Measurements from ENCODE around the gene CRAMP1. TPM values are rescaled to one million over a fixed set of nuclear protein-coding genes. Genes with fewer than 3 reads are reported as not detected.

The CRAMP1 gene
- total and polyA plus RNA-seq, 12 donors = 4.3 to 19.0 (median 9.9) TPM

DNA sequence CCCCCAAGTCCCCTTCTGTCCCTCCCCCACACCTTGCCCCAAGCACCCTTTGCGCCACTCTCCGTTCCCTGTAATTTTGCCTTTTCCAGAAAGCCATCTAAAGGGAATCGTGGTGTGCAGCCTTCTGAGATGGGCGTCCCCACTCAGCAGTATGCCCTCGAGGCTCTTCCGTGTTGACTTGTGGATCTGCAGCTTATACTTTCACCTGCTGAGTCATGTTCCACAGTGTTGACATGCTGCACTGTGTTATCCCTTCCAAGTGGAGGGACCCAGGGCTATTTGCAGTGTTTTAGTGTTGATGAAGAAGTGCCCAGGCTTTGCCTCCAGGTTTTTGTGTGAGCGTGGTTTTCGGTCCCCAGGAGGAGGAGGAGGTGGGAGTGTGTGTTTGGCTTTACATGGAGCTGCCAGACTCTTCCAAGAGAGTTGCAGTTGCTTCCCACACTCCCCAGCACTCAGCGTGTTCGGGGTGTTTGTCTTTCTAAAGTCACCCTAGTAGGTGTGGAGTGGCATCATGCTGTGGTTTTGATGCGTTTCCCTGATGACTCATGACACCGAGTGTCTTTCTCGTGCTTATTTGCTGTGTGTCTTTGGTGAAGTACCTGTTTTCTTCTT lies 33.9 kb downstream of the CRAMP1 start:
- Histone ChIP-seq H3K4me3 (no peak overlapping the region), H3K27ac (no peak overlapping the region), H3K9me3 (replicated peaks in 1 of 3) (no peaks in the 10 kb centered on the region), H3K4me1 (replicated peaks in 1 of 2) (no peaks in the 10 kb centered on the region), H3K27me3 (no peaks in the 10 kb centered on the region), H3K36me3 (replicated peaks in 1 of 2) (peaks cover 0 to 38% of the 10 kb centered on the region in 2 donors)
- DNase-seq = no peak
- intact Hi-C loops (cut with DNase I) = no loop called here
- TF ChIP-seq CTCF (IDR thresholded peaks at IDR 0.05) (no peak), POLR2A (IDR thresholded peaks at IDR 0.05) (no peak)
- WGBS, 4 donors = 76 to 86% (median 78%) methylated on average over 13 of the region's 13 CpGs

GRCh38 chr16:1647856-1648255 lies 35.7 kb downstream of the CRAMP1 start:
- Histone ChIP-seq H3K4me3 (no peak overlapping the region), H3K27ac (no peak overlapping the region), H3K36me3 (replicated peaks in 1 of 2) (peaks cover 0 to 27% of the 10 kb centered on the region in 2 donors), H3K4me1 (replicated peaks in 1 of 2) (no peaks in the 10 kb centered on the region), H3K9me3 (replicated peaks in 1 of 3) (no peaks in the 10 kb centered on the region), H3K27me3 (no peaks in the 10 kb centered on the region)
- no peak for DNase-seq
- intact Hi-C loops (cut with DNase I) = no loop called here
- WGBS, 4 donors = 84 to 86% (median 86%) methylated on average over 13 of the region's 13 CpGs
- TF ChIP-seq CTCF (IDR thresholded peaks at IDR 0.05) (no peak), POLR2A (IDR thresholded peaks at IDR 0.05) (no peak)

DNA sequence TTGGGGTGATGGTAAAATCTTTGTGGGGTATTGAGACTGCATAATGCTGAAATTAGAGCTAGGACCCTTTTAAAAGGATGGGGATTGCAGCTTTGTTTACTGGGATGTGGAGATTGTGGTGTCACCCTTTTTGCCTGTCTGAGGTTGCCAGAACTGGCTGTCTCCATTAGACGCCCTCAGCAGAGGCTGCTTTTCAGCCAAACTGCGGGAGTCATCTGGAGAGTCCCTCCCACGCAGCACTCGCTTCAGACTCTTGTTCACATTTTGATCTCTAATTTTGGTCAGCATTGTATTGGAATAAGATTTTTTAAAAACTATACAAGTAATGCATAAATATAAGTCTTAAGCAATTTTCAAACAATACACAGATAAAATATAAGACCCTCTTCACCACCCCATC lies 38.0 kb downstream of the CRAMP1 start:
- no peak overlapping the region for H3K4me3 ChIP-seq
- no peak for DNase-seq
- WGBS, 4 donors = 83 to 94% (median 89%) methylated on average over 4 of the region's 4 CpGs
- no peaks in the 10 kb centered on the region for H3K9me3 ChIP-seq (replicated peaks in 1 of 3)
- TF ChIP-seq CTCF (IDR thresholded peaks at IDR 0.05) (no peak), POLR2A (IDR thresholded peaks at IDR 0.05) (no peak)
- H3K36me3 ChIP-seq (replicated peaks in 1 of 2) = peaks cover 0 to 27% of the 10 kb centered on the region in 2 donors
- H3K27me3 ChIP-seq = no peaks in the 10 kb centered on the region
- H3K4me1 ChIP-seq (replicated peaks in 1 of 2) = no peaks in the 10 kb centered on the region
- intact Hi-C loops (cut with DNase I) = no loop called here
- no peak overlapping the region for H3K27ac ChIP-seq

GRCh38 chr16:1651094-1651973 lies 39.2 kb downstream of the CRAMP1 start:
- Histone ChIP-seq H3K27me3 (no peaks in the 10 kb centered on the region), H3K4me3 (no peak overlapping the region), H3K4me1 (replicated peaks in 1 of 2) (no peaks in the 10 kb centered on the region), H3K36me3 (replicated peaks in 1 of 2) (peaks cover 0 to 34% of the 10 kb centered on the region in 2 donors), H3K27ac (no peak overlapping the region), H3K9me3 (replicated peaks in 1 of 3) (no peaks in the 10 kb centered on the region)
- 87 to 92% (median 89%) methylated on average over 12 of the region's 12 CpGs for WGBS, 4 donors
- TF ChIP-seq POLR2A (IDR thresholded peaks at IDR 0.05) (no peak), CTCF (IDR thresholded peaks at IDR 0.05) (no peak)
- intact Hi-C loops (cut with DNase I) = no loop called here
- DNase-seq = no peak

All from adrenal gland (tissue), 12 donors.